SJCRH30 (cell line): ENCODE data around the gene DYNC2H1. TPM values are rescaled to one million over a fixed set of nuclear protein-coding genes. Genes with fewer than 3 reads are reported as not detected.

Source experiments
- DNase-seq, 2 experiments: peaks; one replicate each; pipeline ENCODE4 v3.0.0-alpha.2; 2015 to 2020
- H3K27ac ChIP-seq: fragments of 250-450 bp; sonication (Bioruptor Pico); 2 replicates; pipeline ENCODE4 v1.5.1; 2020; ENCODE audit warnings: mild to moderate bottlenecking, moderate library complexity
- H3K27me3 ChIP-seq: fragments of 250-450 bp; sonication (Bioruptor Pico); 2 replicates; pipeline ENCODE4 v1.5.1; 2020; ENCODE audit warnings: mild to moderate bottlenecking, moderate library complexity
- H3K36me3 ChIP-seq: fragments of 250-450 bp; sonication (Bioruptor Pico); 2 replicates; pipeline ENCODE4 v1.5.1; 2020; ENCODE audit warnings: mild to moderate bottlenecking, moderate library complexity
- H3K4me1 ChIP-seq: fragments of 250-450 bp; sonication (Bioruptor Pico); 2 replicates; pipeline ENCODE4 v1.5.1; 2020; ENCODE audit warnings: mild to moderate bottlenecking, moderate library complexity
- H3K4me3 ChIP-seq: fragments of 250-450 bp; sonication (Bioruptor Pico); 2 replicates; pipeline ENCODE4 v1.5.1; 2020; ENCODE audit warnings: mild to moderate bottlenecking, moderate library complexity
- H3K9me3 ChIP-seq: fragments of 250-450 bp; sonication (Bioruptor Pico); replicated peaks from 2 replicates; pipeline ENCODE4 v1.5.1; 2020; ENCODE audit warnings: mild to moderate bottlenecking, moderate library complexity
- total RNA-seq: library from RNA; depleted of rRNA; stranded (reverse); fragments of >200 nt; shearing (Covaris generic); gene quantifications from 2 replicates; pipeline ENCODE4 v1.2.3, GENCODE V29; 2014

Gene DYNC2H1
- total RNA-seq, 1 experiment from 2014 or later = 13.9 TPM

DNA sequence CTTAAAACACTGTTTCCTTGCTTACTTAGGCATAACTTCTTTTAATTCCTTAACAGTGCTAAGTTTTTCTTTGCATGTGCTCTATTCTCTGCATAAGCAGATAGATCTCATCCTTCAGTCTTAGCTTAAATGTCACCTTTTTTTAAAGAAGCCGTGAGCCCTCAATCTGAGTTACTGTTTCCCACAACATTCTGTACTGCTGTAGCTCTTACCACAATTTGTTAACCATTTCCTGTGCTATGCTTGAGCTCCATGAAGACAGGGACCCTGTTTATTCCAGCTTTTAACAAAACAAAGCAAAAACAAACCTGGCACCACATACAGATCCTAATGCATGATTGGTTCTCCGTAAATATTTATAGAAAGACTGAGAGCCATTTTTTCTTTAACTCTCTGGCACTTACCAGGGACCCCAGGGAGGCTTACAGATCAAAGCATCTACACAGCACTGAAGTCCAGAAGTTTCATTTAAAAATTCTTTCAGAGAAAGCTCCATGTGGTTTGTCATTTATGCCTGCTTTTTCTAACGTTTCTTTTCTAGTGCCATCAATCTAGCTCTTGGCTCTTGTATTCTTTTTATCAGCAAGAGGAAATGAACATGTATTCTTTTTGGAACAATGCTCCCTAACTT lies 74.9 kb downstream of the DYNC2H1 start:
- Histone ChIP-seq H3K4me1 (no peaks in the 10 kb centered on the region), H3K27me3 (no peaks in the 10 kb centered on the region), H3K36me3 (no peaks in the 10 kb centered on the region), H3K27ac (no peak overlapping the region), H3K9me3 (no peaks in the 10 kb centered on the region), H3K4me3 (no peak overlapping the region)
- no peak for DNase-seq

- Histone ChIP-seq H3K27ac (no peak overlapping the region), H3K9me3 (no peaks in the 10 kb centered on the region), H3K27me3 (no peaks in the 10 kb centered on the region), H3K4me1 (no peaks in the 10 kb centered on the region), H3K4me3 (no peak overlapping the region), H3K36me3 (no peaks in the 10 kb centered on the region)
- peak in 1 of 2 experiments; percentile 51 for DNase-seq
Measured at GRCh38 chr11:103202048-103202651, 92.9 kb downstream of the DYNC2H1 start.

- no peak for DNase-seq
- H3K9me3 ChIP-seq = no peaks in the 10 kb centered on the region
- no peaks in the 10 kb centered on the region for H3K27me3 ChIP-seq
- no peak overlapping the region for H3K27ac ChIP-seq
- no peak overlapping the region for H3K4me3 ChIP-seq
- H3K4me1 ChIP-seq = no peaks in the 10 kb centered on the region
- H3K36me3 ChIP-seq = no peaks in the 10 kb centered on the region
Measured at GRCh38 chr11:103210543-103210942, 101.3 kb downstream of the DYNC2H1 start.

DNA sequence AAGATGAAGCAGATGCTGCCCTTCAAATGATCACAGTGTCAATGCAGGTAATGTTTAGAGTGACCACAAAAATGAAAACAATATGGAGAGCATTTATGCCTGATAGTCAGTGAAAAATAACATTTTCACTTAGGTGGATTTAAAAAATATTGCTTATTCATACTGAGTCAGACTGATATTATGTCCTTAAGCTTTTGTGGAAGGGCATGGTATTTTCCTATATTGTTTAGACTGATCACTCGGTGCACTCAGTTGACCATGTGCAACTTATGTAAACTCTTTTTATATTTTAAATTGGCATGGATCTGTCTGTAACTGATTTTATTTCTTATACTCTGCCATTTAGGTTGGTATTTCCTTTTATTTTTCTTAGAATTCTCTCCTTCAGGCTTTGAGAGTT lies 106.6 kb downstream of the DYNC2H1 start:
- Histone ChIP-seq H3K27me3 (no peaks in the 10 kb centered on the region), H3K27ac (no peak overlapping the region), H3K36me3 (no peaks in the 10 kb centered on the region), H3K4me3 (no peak overlapping the region), H3K4me1 (no peaks in the 10 kb centered on the region), H3K9me3 (no peaks in the 10 kb centered on the region)
- DNase-seq = no peak

- Histone ChIP-seq H3K9me3 (no peaks in the 10 kb centered on the region), H3K4me1 (no peaks in the 10 kb centered on the region), H3K27me3 (no peaks in the 10 kb centered on the region), H3K4me3 (no peak overlapping the region), H3K27ac (no peak overlapping the region), H3K36me3 (no peaks in the 10 kb centered on the region)
- DNase-seq = no peak
Measured at GRCh38 chr11:103220133-103220532, 110.9 kb downstream of the DYNC2H1 start.

- Histone ChIP-seq H3K27me3 (no peaks in the 10 kb centered on the region), H3K4me3 (no peak overlapping the region), H3K27ac (no peak overlapping the region), H3K4me1 (no peaks in the 10 kb centered on the region), H3K9me3 (no peaks in the 10 kb centered on the region), H3K36me3 (no peaks in the 10 kb centered on the region)
- DNase-seq = no peak
Measured at GRCh38 chr11:103222806-103223205, 113.6 kb downstream of the DYNC2H1 start.

- H3K9me3 ChIP-seq = no peaks in the 10 kb centered on the region
- no peak overlapping the region for H3K27ac ChIP-seq
- no peak overlapping the region for H3K4me3 ChIP-seq
- no peaks in the 10 kb centered on the region for H3K4me1 ChIP-seq
- H3K27me3 ChIP-seq = no peaks in the 10 kb centered on the region
- no peaks in the 10 kb centered on the region for H3K36me3 ChIP-seq
- peak; percentile 3 to 6 for DNase-seq
Measured at GRCh38 chr11:103228807-103229206, 119.6 kb downstream of the DYNC2H1 start.

DNA sequence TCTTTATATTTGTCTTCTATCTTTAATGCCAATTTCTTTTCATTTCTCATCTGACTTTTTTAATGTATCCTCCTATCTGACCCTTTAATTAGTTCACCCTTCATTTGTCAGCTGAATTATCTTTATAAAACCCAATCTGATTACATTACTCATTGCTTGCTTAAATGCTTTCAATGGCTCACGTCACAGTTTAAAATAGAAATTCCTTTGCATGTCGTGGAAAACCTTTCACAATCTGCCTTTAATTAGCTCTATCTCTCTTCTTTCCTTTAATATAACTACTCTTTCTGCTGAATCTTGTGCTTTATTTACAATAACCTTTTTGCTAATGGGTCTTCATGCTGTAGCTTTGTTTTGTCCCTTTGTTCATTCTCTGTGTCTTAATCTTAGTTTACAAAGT lies 125.7 kb downstream of the DYNC2H1 start:
- no peak for DNase-seq
- H3K4me1 ChIP-seq = no peaks in the 10 kb centered on the region
- no peaks in the 10 kb centered on the region for H3K27me3 ChIP-seq
- H3K4me3 ChIP-seq = no peak overlapping the region
- no peaks in the 10 kb centered on the region for H3K9me3 ChIP-seq
- no peaks in the 10 kb centered on the region for H3K36me3 ChIP-seq
- no peak overlapping the region for H3K27ac ChIP-seq

GRCh38 chr11:103241574-103241973 lies 132.3 kb downstream of the DYNC2H1 start:
- H3K27me3 ChIP-seq = no peaks in the 10 kb centered on the region
- H3K36me3 ChIP-seq = no peaks in the 10 kb centered on the region
- no peaks in the 10 kb centered on the region for H3K4me1 ChIP-seq
- H3K4me3 ChIP-seq = no peak overlapping the region
- no peak for DNase-seq
- H3K9me3 ChIP-seq = no peaks in the 10 kb centered on the region
- H3K27ac ChIP-seq = no peak overlapping the region

GRCh38 chr11:103254123-103254522 lies 144.9 kb downstream of the DYNC2H1 start:
- Histone ChIP-seq H3K9me3 (no peaks in the 10 kb centered on the region), H3K27me3 (no peaks in the 10 kb centered on the region), H3K36me3 (no peaks in the 10 kb centered on the region), H3K4me1 (no peaks in the 10 kb centered on the region), H3K4me3 (no peak overlapping the region), H3K27ac (no peak overlapping the region)
- no peak for DNase-seq

DNA sequence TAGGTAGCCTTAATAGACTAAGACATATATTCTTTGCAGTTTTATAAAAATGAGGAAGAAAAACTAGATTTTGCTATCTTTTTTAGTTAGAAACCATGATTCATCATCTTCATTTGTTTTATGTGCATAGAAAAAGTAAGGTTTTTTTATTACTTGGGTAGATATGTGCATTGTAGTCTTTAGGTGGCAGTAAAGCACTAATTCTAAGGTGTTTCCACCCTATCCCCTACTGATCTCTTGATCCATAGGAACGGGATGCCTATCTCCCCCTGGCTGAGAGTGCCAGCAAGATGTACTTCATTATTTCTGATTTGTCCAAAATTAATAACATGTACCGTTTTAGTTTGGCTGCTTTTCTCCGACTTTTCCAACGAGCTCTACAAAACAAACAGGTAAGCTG lies 148.1 kb downstream of the DYNC2H1 start:
- peak; percentile 5 to 9 for DNase-seq
- no peak overlapping the region for H3K4me3 ChIP-seq
- H3K27me3 ChIP-seq = no peaks in the 10 kb centered on the region
- H3K9me3 ChIP-seq = no peaks in the 10 kb centered on the region
- H3K27ac ChIP-seq = no peak overlapping the region
- no peaks in the 10 kb centered on the region for H3K4me1 ChIP-seq
- no peaks in the 10 kb centered on the region for H3K36me3 ChIP-seq

DNA sequence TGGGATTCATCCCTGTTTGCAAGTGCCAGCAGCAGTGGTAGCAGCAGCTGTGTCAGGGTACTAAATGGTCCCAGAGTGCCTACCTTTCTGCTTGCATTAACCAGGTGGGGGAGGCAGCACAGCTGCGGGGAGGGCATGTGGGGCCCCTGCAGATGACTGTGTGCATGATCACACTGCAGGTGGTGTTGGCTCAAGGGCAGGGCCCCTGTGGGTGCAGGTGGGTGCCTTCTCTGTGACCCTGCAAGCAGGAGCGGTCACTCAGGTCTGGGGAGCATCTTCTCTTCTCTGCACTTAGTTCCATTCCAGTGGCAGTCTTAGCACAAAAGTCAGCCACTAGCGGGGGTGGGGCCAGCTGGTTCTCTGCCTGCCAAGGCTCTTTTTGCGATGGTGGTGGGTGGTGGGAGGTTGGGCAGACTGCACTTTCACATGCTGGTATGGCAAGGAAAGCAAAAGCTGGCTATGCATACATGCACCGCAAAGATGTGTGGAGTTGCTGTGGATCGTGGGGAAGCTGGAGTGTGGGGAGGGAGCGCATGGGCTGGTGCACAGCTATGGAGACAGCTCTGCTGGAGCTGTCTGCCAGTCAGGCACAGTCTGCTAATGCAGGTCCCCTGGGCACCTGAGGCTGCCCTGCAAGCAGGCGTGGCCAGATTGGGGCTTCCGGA lies 157.1 kb downstream of the DYNC2H1 start:
- Histone ChIP-seq H3K36me3 (no peaks in the 10 kb centered on the region), H3K4me3 (no peak overlapping the region), H3K4me1 (peaks cover 3% of the 10 kb centered on the region; the same call in 1 of the 2 replicates), H3K9me3 (no peaks in the 10 kb centered on the region), H3K27me3 (no peaks in the 10 kb centered on the region), H3K27ac (no peak overlapping the region)
- DNase-seq = no peak

DNA sequence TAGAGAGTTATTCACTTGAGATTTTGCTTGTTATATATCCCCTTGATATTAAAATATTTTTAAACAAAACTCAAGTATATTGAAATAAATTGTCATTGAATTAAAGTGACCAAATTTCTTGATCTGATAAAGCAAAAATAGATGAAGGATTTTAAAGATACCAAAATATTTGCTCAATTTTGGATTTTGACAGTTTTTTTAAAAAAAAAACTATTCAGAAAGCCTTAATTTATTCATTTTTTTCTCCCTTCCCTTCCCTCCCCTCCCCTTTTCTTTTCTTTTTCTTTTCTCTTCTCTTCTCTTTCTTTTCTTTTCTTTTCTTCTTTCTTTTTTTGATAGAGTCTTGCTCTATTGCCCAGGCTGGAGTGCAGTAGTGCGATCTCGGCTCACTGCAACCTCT lies 163.7 kb downstream of the DYNC2H1 start:
- no peaks in the 10 kb centered on the region for H3K36me3 ChIP-seq
- H3K27ac ChIP-seq = no peak overlapping the region
- H3K4me1 ChIP-seq = peaks cover 7% of the 10 kb centered on the region; the same call in 1 of the 2 replicates
- H3K27me3 ChIP-seq = no peaks in the 10 kb centered on the region
- no peak overlapping the region for H3K4me3 ChIP-seq
- H3K9me3 ChIP-seq = no peaks in the 10 kb centered on the region
- no peak for DNase-seq

DNA sequence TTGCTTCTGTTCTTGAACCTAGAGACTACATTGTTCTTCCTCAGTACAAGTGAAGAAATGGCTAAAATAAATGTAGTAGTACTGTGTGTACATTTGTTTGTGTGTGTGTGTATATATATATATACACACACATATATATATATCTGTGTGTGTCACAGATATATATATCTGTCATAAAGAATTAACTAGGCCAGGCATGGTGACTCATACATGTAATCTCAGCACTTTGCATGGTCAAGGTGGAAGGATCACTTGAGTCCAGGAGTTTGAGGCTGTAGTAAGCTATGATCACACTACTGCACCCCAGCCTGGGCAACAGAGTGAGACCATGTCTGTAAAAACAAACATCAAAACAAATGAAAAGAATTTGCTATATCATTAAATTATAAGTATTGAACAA lies 164.8 kb downstream of the DYNC2H1 start:
- peaks cover 7% of the 10 kb centered on the region; the same call in 1 of the 2 replicates for H3K4me1 ChIP-seq
- H3K4me3 ChIP-seq = no peak overlapping the region
- no peaks in the 10 kb centered on the region for H3K27me3 ChIP-seq
- no peaks in the 10 kb centered on the region for H3K36me3 ChIP-seq
- no peaks in the 10 kb centered on the region for H3K9me3 ChIP-seq
- H3K27ac ChIP-seq = no peak overlapping the region
- DNase-seq = no peak

GRCh38 chr11:103279821-103280220 lies 170.6 kb downstream of the DYNC2H1 start:
- Histone ChIP-seq H3K9me3 (no peaks in the 10 kb centered on the region), H3K4me1 (no peaks in the 10 kb centered on the region), H3K27ac (no peak overlapping the region), H3K4me3 (no peak overlapping the region), H3K36me3 (no peaks in the 10 kb centered on the region), H3K27me3 (no peaks in the 10 kb centered on the region)
- no peak for DNase-seq
